ENCODE measurements around the gene MAST1.
A peak's percentile ranks its signal among the peaks of the same experiment; 100 is the strongest.
"Not testable (repeated sequence)": the region's sequence is repeated elsewhere in the genome, so short reads cannot be mapped to it uniquely, and the experiment has no call there.

MAST1 gene

GRCh38 chr19:12841094-12841493, 2.8 kb downstream of the MAST1 start:
- DNase-seq = no peak

GRCh38 chr19:12842511-12842910, 4.2 kb downstream of the MAST1 start:
- DNase-seq = no peak

- no peak for DNase-seq
Measured at GRCh38 chr19:12843328-12843727, 5.0 kb downstream of the MAST1 start.

- no peak for DNase-seq
Measured at GRCh38 chr19:12843999-12844732, 5.9 kb downstream of the MAST1 start.

GRCh38 chr19:12846613-12847012, 8.3 kb downstream of the MAST1 start:
- DNase-seq = not testable (repeated sequence)

GRCh38 chr19:12847159-12848139, 9.1 kb downstream of the MAST1 start:
- DNase-seq = peak; percentile 24 to 68

- no peak for DNase-seq
Measured at GRCh38 chr19:12856653-12857052, 18.3 kb downstream of the MAST1 start.

- no peak for DNase-seq
Measured at GRCh38 chr19:12858041-12858928, 20.0 kb downstream of the MAST1 start.

- no peak for DNase-seq
Measured at GRCh38 chr19:12859546-12859945, 21.2 kb downstream of the MAST1 start.

- no peak for DNase-seq
Measured at GRCh38 chr19:12864143-12864542, 25.8 kb downstream of the MAST1 start.

GRCh38 chr19:12864721-12865715, 26.7 kb downstream of the MAST1 start:
- no peak for DNase-seq

GRCh38 chr19:12865746-12866415, 27.6 kb downstream of the MAST1 start:
- DNase-seq = no peak

GRCh38 chr19:12866416-12867119, 28.3 kb downstream of the MAST1 start:
- no peak for DNase-seq

GRCh38 chr19:12867120-12868099, 29.1 kb downstream of the MAST1 start:
- DNase-seq = peak; percentile 28 to 65

GRCh38 chr19:12868540-12869112, 30.3 kb downstream of the MAST1 start:
- DNase-seq = no peak

- DNase-seq = no peak
Measured at GRCh38 chr19:12871681-12872080, 33.4 kb downstream of the MAST1 start.

- DNase-seq = no peak
Measured at GRCh38 chr19:12872255-12872654, 33.9 kb downstream of the MAST1 start.

All from bone marrow (tissue), 2 donors.